ENCODE results near the gene ZP3.

GRCh38 chr7:76425156-76425555 lies 406 bp downstream of the ZP3 start:
- TF ChIP-seq CTCF (IDR thresholded peaks at IDR 0.05; ENCODE audit: low read depth, low read length, missing input control): no peak
- TF ChIP-seq REST (IDR thresholded peaks at IDR 0.05): no peak
- no peak for TF ChIP-seq RXRA (IDR thresholded peaks at IDR 0.05)
- TF ChIP-seq RAD21 (IDR thresholded peaks at IDR 0.05): no peak
